HTR-8/SVneo (cell line): ENCODE measurements around the gene TGFA.

Experiments used
- DNase-seq: peaks from one replicate; pipeline ENCODE4 v3.0.0; 2011; ENCODE audit warnings: low spot score, mixed read lengths; ENCODE audit not compliant: insufficient read length
- FAIRE-seq: peaks from 2 replicates; lab custom pipeline; 2011; peaks lifted over from hg19 to GRCh38; lab: Jason Lieb, UNC

The TGFA gene

DNA sequence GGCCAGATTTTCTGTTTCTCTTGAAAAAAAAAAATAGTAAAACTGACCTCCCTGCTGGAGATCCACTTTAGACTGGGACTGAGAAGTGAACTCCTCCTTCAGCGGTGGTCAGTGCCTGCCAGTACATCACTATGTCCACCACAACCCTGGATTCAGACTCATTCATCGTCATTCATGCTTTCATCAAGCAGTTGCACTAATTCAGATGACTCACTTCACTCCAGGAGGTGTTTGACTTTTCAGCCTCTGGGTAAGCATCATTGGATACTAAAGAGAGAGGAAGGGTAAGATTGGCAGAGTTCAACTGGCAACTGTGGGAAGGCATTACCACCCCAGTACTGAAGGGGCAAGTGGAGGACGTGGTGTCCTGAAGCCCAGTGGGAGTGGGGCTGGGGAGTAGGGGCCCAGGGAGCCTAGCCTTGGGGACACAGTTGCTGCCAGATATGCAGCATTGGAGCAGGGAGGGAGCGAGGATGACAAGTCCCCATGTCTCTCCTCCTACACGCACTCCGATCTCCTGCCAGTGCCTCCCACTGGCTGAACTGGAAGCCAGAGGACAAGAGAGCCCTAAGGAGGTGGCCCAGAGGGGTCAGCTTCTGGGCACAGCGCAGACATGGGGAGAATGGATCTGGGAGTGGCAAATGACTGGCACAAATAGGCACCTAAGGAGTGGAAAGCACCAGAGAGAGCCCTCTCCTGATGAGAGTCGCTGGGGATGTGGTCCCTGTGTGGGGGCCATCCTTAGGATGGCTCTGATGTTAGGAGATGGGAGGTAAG lies 111.1 kb downstream of the TGFA start:
- DNase-seq (no peak), FAIRE-seq (peak; percentile 38)

- no peak for DNase-seq
- FAIRE-seq = no peak
Observed at GRCh38 chr2:70440621-70441020, 113.0 kb downstream of the TGFA start.

- DNase-seq (no peak), FAIRE-seq (no peak)
Observed at GRCh38 chr2:70435138-70435537, 118.5 kb downstream of the TGFA start.

GRCh38 chr2:70433315-70433714 lies 120.3 kb downstream of the TGFA start:
- FAIRE-seq (no peak), DNase-seq (no peak)

DNA sequence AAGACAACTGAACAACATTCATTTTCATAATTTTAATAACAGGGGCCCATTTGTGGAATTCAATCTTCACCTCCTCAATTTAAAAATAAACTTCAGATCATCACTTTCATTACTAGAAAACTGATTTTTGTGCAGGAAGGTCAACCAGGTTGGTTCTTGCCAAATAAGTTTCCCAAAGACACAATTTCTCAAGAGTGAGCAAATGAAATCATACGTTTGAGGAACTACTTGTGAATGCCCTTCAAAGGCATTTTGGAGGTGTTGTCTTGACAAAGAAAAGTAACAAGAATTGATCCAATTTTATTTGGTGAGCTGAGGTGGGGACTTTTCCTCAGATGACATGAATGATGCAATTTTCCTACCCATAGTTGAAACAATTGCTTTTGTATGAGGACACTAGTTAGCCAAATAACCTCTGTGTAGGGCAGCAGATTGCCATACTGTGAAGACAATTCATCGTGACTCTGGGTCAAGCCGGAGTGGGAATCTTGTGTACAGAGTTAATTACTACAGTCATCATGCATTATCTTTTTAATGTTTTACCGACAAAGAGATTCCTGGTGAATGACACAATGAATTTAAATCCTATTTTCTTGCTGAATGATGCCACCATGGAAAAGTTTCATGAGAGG lies 121.8 kb downstream of the TGFA start:
- no peak for DNase-seq
- peak; percentile 33 for FAIRE-seq

GRCh38 chr2:70426341-70426740 lies 127.3 kb downstream of the TGFA start:
- no peak for DNase-seq

DNA sequence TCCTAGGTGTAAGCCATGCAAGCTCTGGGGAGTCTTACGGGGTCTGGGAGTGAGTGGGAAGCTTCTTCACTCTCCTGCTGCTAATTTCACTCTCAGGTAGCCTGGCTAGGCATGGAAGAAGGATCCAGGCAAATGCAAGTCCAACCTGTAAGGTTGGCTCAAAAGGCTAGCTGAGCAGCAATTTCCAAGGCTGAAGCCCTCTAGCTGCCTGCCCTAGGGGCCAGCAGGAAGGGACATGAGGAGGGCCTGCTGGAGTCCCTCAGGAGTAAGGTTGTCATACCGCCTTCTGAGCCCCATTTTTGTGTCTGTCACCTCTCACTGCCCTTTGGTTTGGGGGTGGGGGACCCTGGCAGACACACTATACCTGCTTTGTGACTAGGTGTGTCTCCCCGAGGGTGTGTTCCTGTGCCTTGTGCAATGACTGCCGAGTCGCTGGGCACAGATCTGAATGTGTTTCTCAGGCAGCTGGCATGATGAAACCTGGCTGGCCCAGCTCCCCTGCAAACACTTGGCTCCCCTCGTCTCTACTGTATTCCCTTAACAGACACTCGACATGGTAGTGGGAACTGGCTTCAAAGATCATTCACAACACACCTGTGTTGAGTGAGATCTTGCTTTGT lies 127.8 kb downstream of the TGFA start:
- no peak for FAIRE-seq
- no peak for DNase-seq

More at GRCh38 chr2:70426341-70426740, 127.3 kb downstream of the TGFA start:
- FAIRE-seq = no peak

DNA sequence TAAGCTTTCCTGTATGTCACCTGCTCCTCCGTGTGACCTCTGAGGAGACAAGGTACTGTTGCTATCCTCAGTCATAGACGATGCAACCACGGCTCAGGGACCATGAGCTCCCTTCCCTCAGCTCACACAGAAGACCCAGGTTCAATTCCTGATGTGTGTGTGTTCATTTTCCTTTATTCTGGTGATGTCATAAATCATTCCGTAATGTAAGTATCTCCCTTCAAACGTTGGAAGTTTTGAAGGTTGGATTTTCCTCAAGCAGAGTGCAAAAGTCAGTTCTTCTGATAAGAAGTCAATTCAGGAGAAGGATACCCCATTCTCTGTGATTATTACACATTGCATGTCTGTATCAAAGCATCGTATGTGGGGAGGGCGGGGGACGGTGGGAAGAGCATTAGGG lies 132.9 kb downstream of the TGFA start:
- no peak for FAIRE-seq

GRCh38 chr2:70420143-70420542 lies 133.5 kb downstream of the TGFA start:
- no peak for DNase-seq
- FAIRE-seq = no peak

More for the DNA sequence above, 132.9 kb downstream of the TGFA start:
- DNase-seq = no peak

GRCh38 chr2:70418514-70418913 lies 135.1 kb downstream of the TGFA start:
- FAIRE-seq = no peak
- DNase-seq = no peak

DNA sequence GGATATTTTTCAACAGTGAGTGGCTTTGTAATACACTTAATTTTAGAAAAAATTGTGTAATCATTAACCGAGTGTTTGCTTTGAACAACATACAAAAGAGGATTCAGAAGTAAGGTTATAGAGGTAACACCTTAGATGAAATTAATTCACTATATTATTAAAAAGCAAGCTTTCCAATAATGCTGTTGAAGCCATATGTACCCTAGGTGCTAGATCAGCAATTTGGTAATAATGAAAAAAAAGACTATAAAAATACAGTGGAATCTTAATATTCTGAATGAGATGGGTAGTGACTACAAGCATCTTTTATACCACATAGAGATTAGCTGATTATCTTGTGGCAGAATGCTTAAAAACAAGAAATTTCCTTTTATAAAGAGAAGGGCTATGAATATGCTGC lies 136.6 kb downstream of the TGFA start:
- FAIRE-seq = no peak

GRCh38 chr2:70412294-70413070 lies 141.1 kb downstream of the TGFA start:
- FAIRE-seq (no peak), DNase-seq (no peak)

More for the DNA sequence above, 136.6 kb downstream of the TGFA start:
- no peak for DNase-seq

- no peak for FAIRE-seq
Observed at GRCh38 chr2:70411483-70412125, 142.0 kb downstream of the TGFA start.

DNA sequence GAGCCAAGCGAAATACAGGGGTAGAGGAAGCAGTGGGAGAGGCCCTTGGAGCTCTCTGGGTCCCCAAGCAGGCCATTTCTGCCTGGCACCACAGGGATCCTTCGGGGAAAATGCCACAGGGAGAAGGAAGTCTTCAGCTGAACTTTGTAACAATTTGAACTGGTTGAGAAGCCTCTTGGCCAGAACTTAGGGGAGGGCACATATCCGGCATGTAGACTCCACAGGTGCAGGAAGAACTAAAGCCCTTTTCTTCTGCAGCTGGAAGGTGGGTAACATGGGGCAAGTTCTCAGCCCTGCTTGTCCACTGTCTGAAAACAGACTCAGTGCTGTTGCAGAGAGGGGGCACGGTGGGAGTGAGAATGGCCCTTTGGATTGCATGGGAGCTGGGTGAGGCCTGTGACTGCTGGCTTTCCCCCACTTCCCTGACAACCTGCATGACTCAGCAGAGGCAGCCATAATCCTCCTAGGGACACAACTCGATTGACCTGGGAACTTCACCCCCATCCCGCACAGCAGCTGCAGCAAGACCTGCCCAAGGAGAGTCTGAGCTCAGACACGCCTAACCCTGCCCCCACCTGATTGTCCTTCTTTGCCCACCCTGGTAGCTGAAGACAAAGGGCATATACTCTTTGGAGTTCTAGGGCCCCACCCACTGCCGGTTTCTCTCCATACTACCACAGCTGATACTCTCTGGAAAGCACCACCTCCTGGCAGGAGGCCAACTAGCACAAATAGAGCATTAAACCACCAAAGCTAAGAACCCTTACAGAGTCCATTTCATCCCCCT lies 150.2 kb downstream of the TGFA start:
- no peak for FAIRE-seq
- no peak for DNase-seq

More at GRCh38 chr2:70411483-70412125, 142.0 kb downstream of the TGFA start:
- no peak for DNase-seq

- DNase-seq = no peak
- FAIRE-seq = no peak
Observed at GRCh38 chr2:70400539-70400938, 153.1 kb downstream of the TGFA start.

DNA sequence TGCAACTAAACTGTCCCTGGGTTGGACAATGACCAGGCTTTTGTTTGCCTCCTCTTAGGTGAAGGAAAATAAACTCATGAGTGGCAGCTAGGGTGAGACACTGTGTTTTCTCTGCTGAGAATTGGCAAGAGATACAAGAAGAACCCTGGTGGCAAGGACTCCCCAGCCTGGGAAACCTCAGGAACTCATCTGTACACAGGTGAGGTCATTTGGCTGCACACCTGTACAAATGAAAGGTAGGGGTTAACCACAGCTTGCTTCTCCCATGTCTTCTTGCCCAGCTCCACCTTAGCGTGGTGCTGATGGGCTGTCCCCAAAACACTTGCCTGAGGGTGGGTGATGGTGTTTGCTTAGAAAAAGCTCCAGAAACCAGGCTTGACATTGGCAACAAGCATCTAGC lies 154.6 kb downstream of the TGFA start:
- no peak for DNase-seq
- no peak for FAIRE-seq
